Nasal cavity respiratory epithelium epithelial cell of viscerocranial mucosa (primary cell): ENCODE measurements around the gene ARHGAP30. TPM values are rescaled to one million over a fixed set of nuclear protein-coding genes. Genes with fewer than 3 reads are reported as not detected.

Source experiments
- total RNA-seq: library from RNA; depleted of rRNA; stranded (reverse); fragments of >200 nt; gene quantifications from 2 replicates; pipeline ENCODE4 v1.2.3, GENCODE V29; 2014

ARHGAP30 gene, protein sequence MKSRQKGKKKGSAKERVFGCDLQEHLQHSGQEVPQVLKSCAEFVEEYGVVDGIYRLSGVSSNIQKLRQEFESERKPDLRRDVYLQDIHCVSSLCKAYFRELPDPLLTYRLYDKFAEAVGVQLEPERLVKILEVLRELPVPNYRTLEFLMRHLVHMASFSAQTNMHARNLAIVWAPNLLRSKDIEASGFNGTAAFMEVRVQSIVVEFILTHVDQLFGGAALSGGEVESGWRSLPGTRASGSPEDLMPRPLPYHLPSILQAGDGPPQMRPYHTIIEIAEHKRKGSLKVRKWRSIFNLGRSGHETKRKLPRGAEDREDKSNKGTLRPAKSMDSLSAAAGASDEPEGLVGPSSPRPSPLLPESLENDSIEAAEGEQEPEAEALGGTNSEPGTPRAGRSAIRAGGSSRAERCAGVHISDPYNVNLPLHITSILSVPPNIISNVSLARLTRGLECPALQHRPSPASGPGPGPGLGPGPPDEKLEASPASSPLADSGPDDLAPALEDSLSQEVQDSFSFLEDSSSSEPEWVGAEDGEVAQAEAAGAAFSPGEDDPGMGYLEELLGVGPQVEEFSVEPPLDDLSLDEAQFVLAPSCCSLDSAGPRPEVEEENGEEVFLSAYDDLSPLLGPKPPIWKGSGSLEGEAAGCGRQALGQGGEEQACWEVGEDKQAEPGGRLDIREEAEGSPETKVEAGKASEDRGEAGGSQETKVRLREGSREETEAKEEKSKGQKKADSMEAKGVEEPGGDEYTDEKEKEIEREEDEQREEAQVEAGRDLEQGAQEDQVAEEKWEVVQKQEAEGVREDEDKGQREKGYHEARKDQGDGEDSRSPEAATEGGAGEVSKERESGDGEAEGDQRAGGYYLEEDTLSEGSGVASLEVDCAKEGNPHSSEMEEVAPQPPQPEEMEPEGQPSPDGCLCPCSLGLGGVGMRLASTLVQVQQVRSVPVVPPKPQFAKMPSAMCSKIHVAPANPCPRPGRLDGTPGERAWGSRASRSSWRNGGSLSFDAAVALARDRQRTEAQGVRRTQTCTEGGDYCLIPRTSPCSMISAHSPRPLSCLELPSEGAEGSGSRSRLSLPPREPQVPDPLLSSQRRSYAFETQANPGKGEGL
- 0.43 and 0.68 TPM in 2 replicates for total RNA-seq

DNA sequence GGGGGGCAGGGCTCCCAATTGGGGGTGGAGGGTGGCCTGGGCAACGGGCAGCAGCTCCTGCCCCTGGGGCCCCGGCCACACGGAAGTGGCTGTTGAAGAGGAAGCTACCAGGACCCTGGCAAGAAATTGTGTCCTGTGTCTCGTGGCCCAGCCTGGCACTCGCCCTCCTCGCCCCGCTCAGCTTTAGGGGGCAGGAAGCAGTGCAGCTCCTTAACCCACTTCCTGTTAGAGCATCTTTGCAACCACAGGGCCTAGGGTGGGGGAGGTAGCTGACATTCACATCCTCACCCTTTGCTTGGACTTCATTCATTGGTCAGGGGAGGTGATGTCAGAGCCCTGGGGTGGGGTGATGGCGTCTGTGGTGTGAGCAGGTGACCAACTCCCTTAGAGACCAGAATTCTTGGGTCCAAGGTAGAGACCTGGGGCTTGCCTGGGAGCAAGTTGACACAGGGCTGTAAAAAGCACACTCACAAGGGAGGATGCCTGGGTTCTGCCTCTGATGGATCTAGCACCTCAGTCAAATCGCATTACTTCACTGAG lies at the start of gene ARHGAP30:
TSS of gene ARHGAP30 (minus strand) at position 161 of the 540 bp plus-strand sequence. CDS start 267 bp downstream, outside the sequence.

DNA sequence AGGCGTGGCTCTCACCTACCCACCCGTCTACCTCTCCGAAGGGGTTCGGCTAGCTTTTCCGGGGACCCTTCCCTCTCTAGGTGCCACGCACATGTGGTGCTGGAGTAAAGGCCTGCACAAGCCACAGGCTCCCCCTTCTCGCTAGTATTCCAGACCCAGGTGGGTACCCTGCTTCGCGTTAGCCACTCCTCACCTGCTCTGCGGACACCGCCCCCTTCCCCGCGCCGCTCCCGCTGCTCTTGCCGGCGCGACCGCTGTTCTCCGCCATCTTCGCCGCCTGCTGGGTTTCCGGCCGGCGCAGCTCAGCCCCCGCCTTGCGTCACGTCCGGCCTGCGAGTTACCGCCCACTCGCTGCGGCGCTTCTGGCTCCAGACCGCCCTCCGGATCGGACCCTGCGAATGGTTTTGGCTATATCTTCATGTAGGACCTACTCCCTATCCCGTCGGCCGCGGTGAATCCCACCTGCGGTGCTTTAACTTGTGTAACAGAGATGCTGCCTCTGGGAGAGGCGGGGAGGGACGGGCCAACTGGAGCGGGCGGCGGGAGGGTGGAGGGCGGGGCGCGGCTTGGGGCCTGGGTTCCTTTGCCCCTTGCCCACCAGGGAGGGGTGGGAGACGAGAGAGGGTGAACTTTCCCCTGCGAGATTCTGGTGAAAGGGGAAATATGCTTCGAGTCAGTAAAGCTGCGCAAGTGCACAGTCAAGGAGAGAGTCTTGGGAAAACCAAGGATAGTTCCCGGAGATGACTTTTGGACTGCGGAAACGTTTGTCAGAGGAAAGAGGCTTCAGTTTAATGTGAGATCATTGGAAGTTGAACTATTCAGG lies 48.3 kb upstream of the ARHGAP30 start, which contains the start of the genes NIT1 and PFDN2:
TSS of gene NIT1 (plus strand) at position 347 of the 823 bp plus-strand sequence. CDS start at position 419, 72 bp downstream.
TSS of gene PFDN2 (minus strand) at position 279 of the 823 bp plus-strand sequence. CDS start at position 268, 11 bp downstream.

DNA sequence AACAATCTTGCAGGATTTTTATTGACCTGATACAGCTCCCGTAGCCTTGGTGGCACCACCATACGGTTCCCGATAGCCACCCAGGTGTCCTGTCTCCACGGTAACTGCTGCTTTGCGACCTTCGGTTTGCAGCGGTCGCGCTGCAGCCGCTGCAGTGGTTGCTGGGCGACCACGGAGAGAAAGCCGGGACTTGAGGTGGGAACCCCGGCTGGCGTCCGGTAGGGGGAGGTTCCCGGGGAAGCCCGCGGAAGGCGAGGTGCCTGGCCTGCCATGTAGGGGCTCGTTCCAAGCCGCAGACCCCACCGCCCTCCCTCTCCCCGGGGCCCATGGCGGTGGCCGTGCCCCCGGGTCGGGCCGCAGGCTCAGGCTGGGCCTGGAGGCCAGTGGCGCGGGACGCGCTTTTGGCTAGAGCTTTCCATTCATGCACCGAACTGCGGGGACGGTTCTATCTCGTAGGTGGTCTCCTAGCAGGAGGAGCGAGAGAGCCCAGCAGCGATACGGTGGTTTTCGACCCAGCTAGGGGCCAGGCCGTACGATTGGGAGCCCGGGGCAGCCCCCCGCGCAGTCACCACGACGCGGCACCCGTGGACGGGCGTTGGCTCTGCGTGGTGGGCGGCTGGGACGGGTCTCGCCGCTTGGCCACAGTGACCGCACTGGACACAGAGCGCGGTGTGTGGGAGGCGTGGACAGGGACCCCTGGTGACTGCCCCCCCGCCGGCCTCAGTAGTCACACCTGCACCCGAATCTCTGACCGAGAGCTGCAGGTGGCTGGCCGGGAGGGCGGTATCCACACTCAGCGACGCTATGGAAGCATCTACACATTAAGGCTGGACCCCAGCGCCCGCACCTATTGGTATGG lies 28.7 kb upstream of the ARHGAP30 start, which contains the start of gene KLHDC9:
TSS of gene KLHDC9 (plus strand) at position 152 of the 859 bp plus-strand sequence. CDS start at position 327, 175 bp downstream.

DNA sequence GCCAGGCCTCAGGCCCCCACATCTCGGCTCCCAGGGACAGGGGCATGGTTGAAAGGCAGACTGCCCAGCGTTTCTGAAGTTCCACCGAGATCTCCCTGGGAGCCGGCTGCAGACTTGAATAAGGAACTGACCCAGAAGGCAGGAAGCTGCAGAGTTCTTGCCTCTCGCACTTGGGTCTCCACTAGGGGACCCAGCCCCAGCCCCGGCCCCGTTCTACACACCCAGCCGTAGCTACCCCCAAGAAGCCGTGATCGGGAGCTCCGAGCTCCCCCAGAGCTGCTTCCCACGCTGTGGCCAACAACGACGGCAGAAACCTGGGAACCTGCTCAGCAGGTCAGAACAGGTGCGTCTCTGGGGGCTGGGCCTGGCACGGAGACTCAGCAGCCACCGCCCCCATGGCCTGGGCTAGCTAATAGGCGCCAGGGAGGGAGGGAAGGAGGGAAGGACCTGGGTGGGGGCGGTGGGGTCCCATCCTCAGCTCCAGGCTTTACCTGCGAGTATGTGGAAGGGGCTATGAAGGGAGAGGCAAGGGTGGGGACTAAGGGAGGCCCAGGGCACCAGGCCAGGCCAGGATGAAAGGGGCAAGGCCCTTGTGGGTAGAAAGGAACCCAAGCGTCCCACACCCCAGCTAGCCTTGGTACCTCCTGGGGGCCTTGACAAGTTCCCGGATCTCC lies 19.7 kb upstream of the ARHGAP30 start, which contains the start of gene NECTIN4:
TSS of gene NECTIN4 (minus strand) at position 308 of the 674 bp plus-strand sequence. CDS start at position 46, 262 bp downstream.

GRCh38 chr1:161045736-161046604 lies 23.7 kb downstream of the ARHGAP30 start, which contains the start of gene USF1:
TSS of gene USF1 (minus strand) at chr1:161045977. CDS start at chr1:161043275, 2,702 bp downstream.

GRCh38 chr1:161038523-161039153 lies 31.1 kb downstream of the ARHGAP30 start, which contains the start of gene TSTD1:
TSS of gene TSTD1 (minus strand) at chr1:161038964. CDS start at chr1:161038889, 75 bp downstream.

DNA sequence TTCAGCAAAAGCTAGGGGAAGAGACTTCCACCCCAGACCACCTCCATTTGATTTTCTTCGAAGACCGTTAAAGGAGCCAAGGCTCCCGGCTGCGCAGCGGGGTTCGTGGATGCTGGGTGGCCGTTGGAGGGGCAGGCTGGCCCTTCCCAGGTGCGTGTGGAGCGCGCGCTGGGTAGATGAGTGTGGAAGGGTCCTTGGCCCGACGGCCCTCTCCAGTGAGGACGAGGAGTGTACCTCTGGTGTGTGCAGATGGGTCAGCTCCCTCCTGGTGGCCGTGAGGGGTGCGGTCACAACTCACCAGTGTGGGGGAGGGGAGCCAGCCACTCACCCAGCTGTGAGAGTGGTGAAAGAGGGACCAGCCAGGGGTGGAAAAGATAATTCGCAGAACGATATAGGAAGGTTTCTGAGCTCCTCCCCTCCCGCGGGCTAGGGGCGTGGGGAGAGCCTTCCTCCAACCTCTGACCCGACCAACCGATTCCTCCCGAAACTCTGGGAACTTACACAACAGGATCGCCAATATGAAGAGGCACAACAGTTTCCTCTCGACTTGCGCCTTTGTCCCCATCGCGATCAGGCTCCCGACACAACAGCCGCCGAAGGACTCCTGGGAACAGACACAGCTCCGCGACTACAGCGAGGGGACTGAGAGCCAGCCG lies 49.1 kb downstream of the ARHGAP30 start, which contains the start of gene F11R:
TSS of gene F11R (minus strand) at position 644 of the 656 bp plus-strand sequence. CDS start at position 565, 79 bp downstream.

Other genes starting within 250 kb of the ARHGAP30 start
- not detected in 2 replicates for gene CD244, start 207.0 kb downstream of the ARHGAP30 start, total RNA-seq
- not detected in 2 replicates for gene ITLN1, start 184.7 kb downstream of the ARHGAP30 start, total RNA-seq
- 0.21 TPM in 1 of 2 replicates, not detected in the other for gene ITLN2, start 115.1 kb downstream of the ARHGAP30 start, total RNA-seq
- 210 and 292 TPM in 2 replicates for gene F11R, start 48.7 kb downstream of the ARHGAP30 start, total RNA-seq
- gene TSTD1, start 30.9 kb downstream of the ARHGAP30 start, total RNA-seq, result 38.3 and 78.6 TPM in 2 replicates
- 47.0 and 60.1 TPM in 2 replicates for gene USF1, start 23.9 kb downstream of the ARHGAP30 start, total RNA-seq
- 81.0 and 91.3 TPM in 2 replicates for gene NECTIN4, start 19.7 kb upstream of the ARHGAP30 start, total RNA-seq
- gene KLHDC9, start 28.5 kb upstream of the ARHGAP30 start, total RNA-seq, result 1.1 and 1.4 TPM in 2 replicates
- 88.4 and 180 TPM in 2 replicates for gene PFDN2, start 48.1 kb upstream of the ARHGAP30 start, total RNA-seq
- gene NIT1, start 48.2 kb upstream of the ARHGAP30 start, total RNA-seq, result 30.2 and 45.1 TPM in 2 replicates
- 30.1 and 37.2 TPM in 2 replicates for gene DEDD, start 62.8 kb upstream of the ARHGAP30 start, total RNA-seq
- 56.7 and 63.3 TPM in 2 replicates for gene UFC1, start 84.1 kb upstream of the ARHGAP30 start, total RNA-seq
- gene USP21, start 89.6 kb upstream of the ARHGAP30 start, total RNA-seq, result 6.8 and 10.6 TPM in 2 replicates
- 7.0 and 11.6 TPM in 2 replicates for gene PPOX, start 96.5 kb upstream of the ARHGAP30 start, total RNA-seq
- gene B4GALT3, start 107.6 kb upstream of the ARHGAP30 start, total RNA-seq, result 16.1 and 30.6 TPM in 2 replicates
- gene ADAMTS4, start 129.2 kb upstream of the ARHGAP30 start, total RNA-seq, result under 0.01 TPM in 2 replicates
- gene NDUFS2, start 132.5 kb upstream of the ARHGAP30 start, total RNA-seq, result 115 and 136 TPM in 2 replicates
- 0.34 TPM in 1 of 2 replicates, not detected in the other for gene FCER1G, start 145.4 kb upstream of the ARHGAP30 start, total RNA-seq
- gene APOA2, start 153.7 kb upstream of the ARHGAP30 start, total RNA-seq, result not detected in 2 replicates
- 10.9 and 11.7 TPM in 2 replicates for gene TOMM40L, start 156.2 kb upstream of the ARHGAP30 start, total RNA-seq
- gene NR1I3, start 168.3 kb upstream of the ARHGAP30 start, total RNA-seq, result not detected in 2 replicates
- gene PCP4L1, start 188.9 kb upstream of the ARHGAP30 start, total RNA-seq, result under 0.01 and 6.0 TPM in 2 replicates
- under 0.01 and 0.07 TPM in 2 replicates for gene MPZ, start 240.1 kb upstream of the ARHGAP30 start, total RNA-seq
- 17.7 and 19.8 TPM in 2 replicates for gene SDHC, start 244.5 kb upstream of the ARHGAP30 start, total RNA-seq